Mesendoderm (in vitro differentiated cells): ENCODE measurements around the gene ALAS2.

Source experiments
- DNase-seq: peaks from one replicate; pipeline ENCODE4 v3.0.0; 2013
- H2AK5ac ChIP-seq: 2 replicates; pipeline ENCODE4 v1.6.1; 2013; ENCODE audit warnings: low read length, inconsistent platforms
- H2BK120ac ChIP-seq: 2 replicates; pipeline ENCODE4 v1.6.1; 2013; ENCODE audit warnings: low read depth, mild to moderate bottlenecking, low read length, moderate library complexity, mixed read lengths
- H2BK15ac ChIP-seq: replicated peaks from 2 replicates; pipeline ENCODE4 v1.6.1; 2013; ENCODE audit warnings: low read depth, mild to moderate bottlenecking, moderate library complexity
- H2BK5ac ChIP-seq: 2 replicates; pipeline ENCODE4 v1.6.1; 2013; ENCODE audit warnings: low read length, inconsistent platforms
- H3K18ac ChIP-seq: 2 replicates; pipeline ENCODE4 v1.6.1; 2013; ENCODE audit warnings: mild to moderate bottlenecking, low read length, mixed read lengths
- H3K23ac ChIP-seq: one replicate; pipeline ENCODE4 v1.6.1; 2013; ENCODE audit warnings: low read length
- H3K27ac ChIP-seq: 2 replicates; pipeline ENCODE4 v1.5.1; 2013; ENCODE audit warnings: low read depth, mild to moderate bottlenecking, inconsistent platforms, low read length, moderate library complexity
- H3K27me3 ChIP-seq: 2 replicates; pipeline ENCODE4 v1.6.1; 2013; ENCODE audit warnings: low read length, control low read depth, mild to moderate bottlenecking, inconsistent platforms; ENCODE audit not compliant: insufficient read depth, poor library complexity
- H3K36me3 ChIP-seq: 2 replicates; pipeline ENCODE4 v1.6.1; 2013; ENCODE audit warnings: low read length, inconsistent platforms; ENCODE audit not compliant: control insufficient read depth, insufficient read depth
- H3K4ac ChIP-seq: one replicate; pipeline ENCODE4 v1.6.1; 2013; ENCODE audit warnings: low read depth, mild to moderate bottlenecking, low read length, moderate library complexity
- H3K4me1 ChIP-seq: 2 replicates; pipeline ENCODE4 v1.6.1; 2013; ENCODE audit warnings: low read depth, low read length, inconsistent platforms; ENCODE audit not compliant: control insufficient read depth
- H3K4me2 ChIP-seq: 2 replicates; pipeline ENCODE4 v1.6.1; 2013; ENCODE audit warnings: low read length
- H3K4me3 ChIP-seq: 2 replicates; pipeline ENCODE4 v1.5.1; 2013; ENCODE audit warnings: mild to moderate bottlenecking, low read length
- H3K56ac ChIP-seq: one replicate; pipeline ENCODE4 v1.6.1; 2013; ENCODE audit warnings: low read length
- H3K79me1 ChIP-seq: 2 replicates; pipeline ENCODE4 v1.6.1; 2013; ENCODE audit warnings: low read length, inconsistent platforms
- H3K79me2 ChIP-seq: 2 replicates; pipeline ENCODE4 v1.6.1; 2013; ENCODE audit warnings: mild to moderate bottlenecking, low read length; ENCODE audit not compliant: control insufficient read depth, insufficient read depth
- H3K9ac ChIP-seq: 2 replicates; pipeline ENCODE4 v1.6.1; 2013; ENCODE audit warnings: low read length, inconsistent platforms
- H4K5ac ChIP-seq: one replicate; pipeline ENCODE4 v1.6.1; 2013; ENCODE audit warnings: low read length
- H4K8ac ChIP-seq: one replicate; pipeline ENCODE4 v1.6.1; 2013; ENCODE audit warnings: low read depth, mild to moderate bottlenecking, control low read depth, low read length, moderate library complexity
- WGBS: extraction: QIAGEN DNeasy Blood & Tissue Kit; methylation state at CpG from one replicate; pipeline ENCODE4 v1.1.7; 2013; ENCODE audit warnings: low lambda C conversion rate, missing lambda C conversion rate; ENCODE audit not compliant: insufficient coverage; ENCODE audit errors: extremely low coverage; 5-methylcytosine and 5-hydroxymethylcytosine counted together

Gene ALAS2

GRCh38 chrX:54964766-54965497 lies 65.8 kb downstream of the ALAS2 start:
- Histone ChIP-seq H3K27me3 (no peaks in the 10 kb centered on the region), H3K23ac (no peak overlapping the region), H3K9ac (no peak overlapping the region), H3K79me1 (no peaks in the 10 kb centered on the region), H2AK5ac (no peak overlapping the region), H3K18ac (no peak overlapping the region), H3K79me2 (no peaks in the 10 kb centered on the region), H3K56ac (no peak overlapping the region), H3K36me3 (no peaks in the 10 kb centered on the region), H2BK15ac (no peak overlapping the region), H2BK120ac (no peak overlapping the region), H4K5ac (no peak overlapping the region), H4K8ac (no peak overlapping the region), H3K4ac (no peak overlapping the region), H2BK5ac (no peak overlapping the region), H3K4me2 (no peak overlapping the region), H3K4me1 (no peaks in the 10 kb centered on the region), H3K27ac (no peak overlapping the region), H3K4me3 (no peak overlapping the region)
- DNase-seq = no peak
- WGBS = no CpG with 5 or more reads among the region's 4 CpGs

- no peaks in the 10 kb centered on the region for H3K79me1 ChIP-seq
- no CpG with 5 or more reads among the region's 1 CpG for WGBS
- no peaks in the 10 kb centered on the region for H3K79me2 ChIP-seq
Measured at GRCh38 chrX:54961750-54962149, 69.0 kb downstream of the ALAS2 start.

More at GRCh38 chrX:54961750-54962149, 69.0 kb downstream of the ALAS2 start:
- Histone ChIP-seq H3K56ac (no peak overlapping the region), H3K4me1 (no peaks in the 10 kb centered on the region), H2BK120ac (no peak overlapping the region), H3K36me3 (no peaks in the 10 kb centered on the region), H2BK15ac (no peak overlapping the region), H3K4ac (no peak overlapping the region), H3K9ac (no peak overlapping the region), H3K18ac (no peak overlapping the region), H2AK5ac (no peak overlapping the region), H3K27me3 (no peaks in the 10 kb centered on the region), H3K27ac (no peak overlapping the region), H4K8ac (no peak overlapping the region), H2BK5ac (no peak overlapping the region), H3K23ac (no peak overlapping the region), H3K4me2 (no peak overlapping the region), H4K5ac (no peak overlapping the region), H3K4me3 (no peak overlapping the region)
- no peak for DNase-seq
